Measurements from ENCODE around the gene CLCF1. TPM values are rescaled to one million over a fixed set of nuclear protein-coding genes. Genes with fewer than 3 reads are reported as not detected.
"Not testable (repeated sequence)": the region's sequence is repeated elsewhere in the genome, so short reads cannot be mapped to it uniquely, and the experiment has no call there.

Gene CLCF1
- polyA plus RNA-seq, 2 donors, result 1.4 to 2.2 TPM

DNA sequence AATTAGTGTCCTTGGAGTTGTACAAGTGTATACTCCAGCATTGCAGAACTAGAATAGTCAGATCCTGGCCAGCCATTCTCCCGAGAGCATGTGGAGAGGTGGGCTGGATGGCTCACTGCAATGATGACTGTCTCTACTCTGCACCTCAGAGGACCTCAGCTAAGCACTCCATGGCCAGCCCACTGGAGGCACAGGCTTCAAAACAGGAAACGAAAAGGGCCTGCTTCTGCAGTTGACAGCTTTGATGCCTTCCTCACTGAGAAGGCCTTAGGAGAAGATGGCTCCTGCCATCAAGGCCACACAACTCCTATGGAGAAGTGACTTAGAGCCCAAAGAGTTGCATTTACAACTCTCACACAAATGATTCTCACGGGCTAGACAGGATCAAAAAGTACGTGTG, 29.1 kb downstream of the CLCF1 start:
- H3K27me3 ChIP-seq (ENCODE audit: control insufficient read depth in 1 of 2, insufficient read depth in 2 of 2, low read length in 2 of 2), result no peaks in the 10 kb centered on the region
- 78 to 81% methylated on average over 4 of the region's 4 CpGs for WGBS, 2 donors
- H3K4me3 ChIP-seq (ENCODE audit: low read depth in 1 of 2, low read length in 2 of 2), result no peak overlapping the region
- no peaks in the 10 kb centered on the region for H3K4me1 ChIP-seq (ENCODE audit: control insufficient read depth in 2 of 2, insufficient read depth in 2 of 2, low read length in 1 of 2)
- peak overlapping the region; percentile 85 to 94 for H3K27ac ChIP-seq (ENCODE audit: low read depth in 2 of 2, low read length in 1 of 2)
- H3K36me3 ChIP-seq (ENCODE audit: control insufficient read depth in 2 of 2, insufficient read depth in 2 of 2, low read length in 1 of 2), result no peaks in the 10 kb centered on the region
- H3K9me3 ChIP-seq (ENCODE audit: control insufficient read depth in 2 of 2, insufficient read depth in 1 of 2, low read depth in 1 of 2, low read length in 1 of 2), result no peaks in the 10 kb centered on the region

- Histone ChIP-seq H3K9me3 (ENCODE audit: control insufficient read depth in 2 of 2, insufficient read depth in 1 of 2, low read depth in 1 of 2, low read length in 1 of 2) (no peaks in the 10 kb centered on the region), H3K4me1 (ENCODE audit: control insufficient read depth in 2 of 2, insufficient read depth in 2 of 2, low read length in 1 of 2) (no peaks in the 10 kb centered on the region), H3K4me3 (ENCODE audit: low read depth in 1 of 2, low read length in 2 of 2) (no peak overlapping the region), H3K36me3 (ENCODE audit: control insufficient read depth in 2 of 2, insufficient read depth in 2 of 2, low read length in 1 of 2) (peaks cover 0 to 2% of the 10 kb centered on the region in 2 donors), H3K27ac (ENCODE audit: low read depth in 2 of 2, low read length in 1 of 2) (no peak overlapping the region), H3K27me3 (ENCODE audit: control insufficient read depth in 1 of 2, insufficient read depth in 2 of 2, low read length in 2 of 2) (no peaks in the 10 kb centered on the region)
- WGBS, 2 donors, result 94% methylated on average over 3 of the region's 3 CpGs
Measured at GRCh38 chr11:67337257-67337656, 36.1 kb downstream of the CLCF1 start.

- Histone ChIP-seq H3K9me3 (ENCODE audit: control insufficient read depth in 2 of 2, insufficient read depth in 1 of 2, low read depth in 1 of 2, low read length in 1 of 2) (no peaks in the 10 kb centered on the region), H3K27me3 (ENCODE audit: control insufficient read depth in 1 of 2, insufficient read depth in 2 of 2, low read length in 2 of 2) (no peaks in the 10 kb centered on the region), H3K27ac (ENCODE audit: low read depth in 2 of 2, low read length in 1 of 2) (no peak overlapping the region), H3K36me3 (ENCODE audit: control insufficient read depth in 2 of 2, insufficient read depth in 2 of 2, low read length in 1 of 2) (peaks cover 0 to 2% of the 10 kb centered on the region in 2 donors), H3K4me1 (ENCODE audit: control insufficient read depth in 2 of 2, insufficient read depth in 2 of 2, low read length in 1 of 2) (no peaks in the 10 kb centered on the region), H3K4me3 (ENCODE audit: low read depth in 1 of 2, low read length in 2 of 2) (no peak overlapping the region)
- 77 to 78% methylated on average over 6 of the region's 6 CpGs for WGBS, 2 donors
Measured at GRCh38 chr11:67332081-67332691, 41.2 kb downstream of the CLCF1 start.

DNA sequence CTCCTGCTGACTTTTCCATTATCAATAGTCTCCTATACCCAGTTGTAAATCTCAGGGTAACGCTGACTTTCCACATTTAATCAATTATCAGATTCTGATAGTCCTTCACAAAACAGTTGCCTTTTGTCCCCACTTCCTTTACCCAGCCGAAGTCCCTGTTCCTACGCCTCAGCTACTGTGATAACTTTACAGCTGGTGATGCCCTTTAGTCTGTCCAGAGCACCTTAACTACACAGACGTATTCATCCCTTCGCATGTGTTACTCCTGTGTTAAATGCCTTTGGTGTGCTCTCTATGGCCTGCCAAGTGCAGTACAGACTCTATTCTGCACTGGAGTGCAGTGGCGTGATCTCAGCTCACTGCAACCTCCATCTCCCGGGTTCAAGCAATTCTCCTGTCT, 49.9 kb downstream of the CLCF1 start:
- Histone ChIP-seq H3K36me3 (ENCODE audit: control insufficient read depth in 2 of 2, insufficient read depth in 2 of 2, low read length in 1 of 2) (peaks cover 0 to 7% of the 10 kb centered on the region in 2 donors), H3K27me3 (ENCODE audit: control insufficient read depth in 1 of 2, insufficient read depth in 2 of 2, low read length in 2 of 2) (no peaks in the 10 kb centered on the region), H3K9me3 (ENCODE audit: control insufficient read depth in 2 of 2, insufficient read depth in 1 of 2, low read depth in 1 of 2, low read length in 1 of 2) (no peaks in the 10 kb centered on the region), H3K4me3 (ENCODE audit: low read depth in 1 of 2, low read length in 2 of 2) (no peak overlapping the region), H3K4me1 (ENCODE audit: control insufficient read depth in 2 of 2, insufficient read depth in 2 of 2, low read length in 1 of 2) (peaks cover 0 to 2% of the 10 kb centered on the region in 2 donors), H3K27ac (ENCODE audit: low read depth in 2 of 2, low read length in 1 of 2) (no peak overlapping the region)
- WGBS, 2 donors, result 84 to 90% methylated on average over 7 of the region's 7 CpGs

- Histone ChIP-seq H3K36me3 (ENCODE audit: control insufficient read depth in 2 of 2, insufficient read depth in 2 of 2, low read length in 1 of 2) (peaks cover 0 to 7% of the 10 kb centered on the region in 2 donors), H3K27me3 (ENCODE audit: control insufficient read depth in 1 of 2, insufficient read depth in 2 of 2, low read length in 2 of 2) (no peaks in the 10 kb centered on the region), H3K27ac (ENCODE audit: low read depth in 2 of 2, low read length in 1 of 2) (no peak overlapping the region), H3K4me1 (ENCODE audit: control insufficient read depth in 2 of 2, insufficient read depth in 2 of 2, low read length in 1 of 2) (peaks cover 0 to 2% of the 10 kb centered on the region in 2 donors), H3K9me3 (ENCODE audit: control insufficient read depth in 2 of 2, insufficient read depth in 1 of 2, low read depth in 1 of 2, low read length in 1 of 2) (no peaks in the 10 kb centered on the region), H3K4me3 (ENCODE audit: low read depth in 1 of 2, low read length in 2 of 2) (no peak overlapping the region)
- 93 to 96% methylated on average over 3 of the region's 3 CpGs for WGBS, 2 donors
Measured at GRCh38 chr11:67322049-67322448, 51.3 kb downstream of the CLCF1 start.

DNA sequence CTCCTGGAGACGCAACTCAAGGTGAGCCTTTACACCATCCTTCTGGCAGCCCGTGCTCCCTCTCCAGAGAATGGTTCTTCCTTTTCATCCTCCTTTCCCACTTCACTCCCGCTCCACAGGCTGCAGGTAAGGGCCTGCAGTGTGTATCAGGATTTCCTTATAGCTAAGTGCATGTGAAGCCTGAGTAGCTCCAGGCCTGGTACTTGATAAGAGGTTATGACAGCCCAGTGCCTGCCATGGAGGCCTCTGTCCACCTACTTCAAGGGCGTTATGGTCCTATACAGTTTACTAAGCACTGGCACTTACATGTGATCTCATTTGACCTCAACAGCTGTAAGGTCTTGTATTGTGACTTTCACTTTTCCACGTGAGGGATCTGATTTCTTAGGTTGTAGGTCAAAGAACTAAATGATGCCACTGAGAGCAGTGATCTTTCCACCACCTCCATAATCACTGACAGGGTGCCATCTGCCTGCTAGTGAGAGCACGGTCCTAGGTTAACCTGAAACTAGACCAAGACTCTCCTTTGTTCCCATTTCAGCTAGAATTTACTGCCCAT, 52.0 kb downstream of the CLCF1 start:
- H3K9me3 ChIP-seq (ENCODE audit: control insufficient read depth in 2 of 2, insufficient read depth in 1 of 2, low read depth in 1 of 2, low read length in 1 of 2), result no peaks in the 10 kb centered on the region
- H3K4me1 ChIP-seq (ENCODE audit: control insufficient read depth in 2 of 2, insufficient read depth in 2 of 2, low read length in 1 of 2), result peaks cover 0 to 2% of the 10 kb centered on the region in 2 donors
- H3K36me3 ChIP-seq (ENCODE audit: control insufficient read depth in 2 of 2, insufficient read depth in 2 of 2, low read length in 1 of 2), result peaks cover 0 to 7% of the 10 kb centered on the region in 2 donors
- 85 to 86% methylated on average over 6 of the region's 6 CpGs for WGBS, 2 donors
- H3K27ac ChIP-seq (ENCODE audit: low read depth in 2 of 2, low read length in 1 of 2), result no peak overlapping the region
- no peaks in the 10 kb centered on the region for H3K27me3 ChIP-seq (ENCODE audit: control insufficient read depth in 1 of 2, insufficient read depth in 2 of 2, low read length in 2 of 2)
- no peak overlapping the region for H3K4me3 ChIP-seq (ENCODE audit: low read depth in 1 of 2, low read length in 2 of 2)

- Histone ChIP-seq H3K4me3 (ENCODE audit: low read depth in 1 of 2, low read length in 2 of 2) (no peak overlapping the region), H3K4me1 (ENCODE audit: control insufficient read depth in 2 of 2, insufficient read depth in 2 of 2, low read length in 1 of 2) (peaks cover 0 to 2% of the 10 kb centered on the region in 2 donors), H3K36me3 (ENCODE audit: control insufficient read depth in 2 of 2, insufficient read depth in 2 of 2, low read length in 1 of 2) (peaks cover 0 to 7% of the 10 kb centered on the region in 2 donors), H3K9me3 (ENCODE audit: control insufficient read depth in 2 of 2, insufficient read depth in 1 of 2, low read depth in 1 of 2, low read length in 1 of 2) (no peaks in the 10 kb centered on the region), H3K27ac (ENCODE audit: low read depth in 2 of 2, low read length in 1 of 2) (no peak overlapping the region), H3K27me3 (ENCODE audit: control insufficient read depth in 1 of 2, insufficient read depth in 2 of 2, low read length in 2 of 2) (no peaks in the 10 kb centered on the region)
- WGBS, 2 donors, result 91 to 93% methylated on average over 2 of the region's 2 CpGs
Measured at GRCh38 chr11:67320691-67321090, 52.7 kb downstream of the CLCF1 start.

DNA sequence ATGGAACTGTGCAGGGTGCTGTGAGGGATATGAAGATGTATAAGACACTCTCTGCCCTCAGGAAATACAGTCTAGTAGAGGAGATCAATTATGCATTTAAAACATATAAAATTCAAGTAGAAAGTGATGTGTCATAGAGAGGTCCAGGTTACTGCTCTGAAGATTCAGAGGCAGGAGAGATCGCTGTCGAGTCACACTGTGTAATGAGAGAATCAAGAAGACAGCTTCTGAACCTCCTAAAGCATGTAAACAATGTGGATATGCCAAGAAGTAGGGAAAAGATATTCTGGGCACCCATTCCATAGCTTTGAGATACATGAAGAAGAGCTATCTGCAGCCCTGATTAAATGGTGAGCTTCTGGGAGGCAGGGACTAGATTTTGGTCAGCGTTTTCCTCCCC, 53.4 kb downstream of the CLCF1 start:
- H3K4me3 ChIP-seq (ENCODE audit: low read depth in 1 of 2, low read length in 2 of 2), result no peak overlapping the region
- no peaks in the 10 kb centered on the region for H3K27me3 ChIP-seq (ENCODE audit: control insufficient read depth in 1 of 2, insufficient read depth in 2 of 2, low read length in 2 of 2)
- H3K36me3 ChIP-seq (ENCODE audit: control insufficient read depth in 2 of 2, insufficient read depth in 2 of 2, low read length in 1 of 2), result peaks cover 0 to 7% of the 10 kb centered on the region in 2 donors
- H3K27ac ChIP-seq (ENCODE audit: low read depth in 2 of 2, low read length in 1 of 2), result no peak overlapping the region
- H3K4me1 ChIP-seq (ENCODE audit: control insufficient read depth in 2 of 2, insufficient read depth in 2 of 2, low read length in 1 of 2), result peaks cover 0 to 2% of the 10 kb centered on the region in 2 donors
- WGBS, 2 donors, result 72 to 77% methylated on average over 3 of the region's 3 CpGs
- no peaks in the 10 kb centered on the region for H3K9me3 ChIP-seq (ENCODE audit: control insufficient read depth in 2 of 2, insufficient read depth in 1 of 2, low read depth in 1 of 2, low read length in 1 of 2)

DNA sequence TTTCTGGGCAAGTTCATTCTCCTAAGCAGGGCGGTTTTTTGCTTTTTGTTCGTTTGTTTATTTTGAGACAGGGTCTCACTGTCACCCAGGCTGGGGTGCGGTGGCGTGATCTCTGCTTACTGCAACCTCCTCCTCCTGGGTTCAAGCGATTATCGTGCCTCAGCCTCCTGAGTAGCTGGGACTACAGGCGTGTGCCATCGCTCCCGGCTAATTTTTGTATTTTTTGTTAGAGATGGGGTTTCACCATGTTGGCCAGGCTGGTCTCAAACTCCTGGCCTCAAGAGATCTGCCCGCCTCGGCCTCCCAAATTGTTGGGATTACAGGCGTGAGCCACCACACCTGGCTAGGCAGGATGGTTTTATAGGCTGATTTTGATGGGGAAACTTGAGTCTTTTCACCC, 54.5 kb downstream of the CLCF1 start:
- not testable (repeated sequence) for H3K27ac ChIP-seq (ENCODE audit: low read depth in 2 of 2, low read length in 1 of 2); H3K27me3 ChIP-seq (ENCODE audit: control insufficient read depth in 1 of 2, insufficient read depth in 2 of 2, low read length in 2 of 2); H3K36me3 ChIP-seq (ENCODE audit: control insufficient read depth in 2 of 2, insufficient read depth in 2 of 2, low read length in 1 of 2); H3K9me3 ChIP-seq (ENCODE audit: control insufficient read depth in 2 of 2, insufficient read depth in 1 of 2, low read depth in 1 of 2, low read length in 1 of 2); H3K4me1 ChIP-seq (ENCODE audit: control insufficient read depth in 2 of 2, insufficient read depth in 2 of 2, low read length in 1 of 2)
- WGBS, 2 donors, result 86 to 87% methylated on average over 12 of the region's 12 CpGs
- peak overlapping the region in 1 of 2 donors; percentile 74 for H3K4me3 ChIP-seq (ENCODE audit: low read depth in 1 of 2, low read length in 2 of 2)
